ENCODE data around the gene PIEZO1. TPM values are rescaled to one million over a fixed set of nuclear protein-coding genes. Genes with fewer than 3 reads are reported as not detected.

The PIEZO1 gene
- total and polyA plus RNA-seq, 2 donors (not counting 1 experiment from before 2014, with no cell fraction given) = 108 to 331 TPM

DNA sequence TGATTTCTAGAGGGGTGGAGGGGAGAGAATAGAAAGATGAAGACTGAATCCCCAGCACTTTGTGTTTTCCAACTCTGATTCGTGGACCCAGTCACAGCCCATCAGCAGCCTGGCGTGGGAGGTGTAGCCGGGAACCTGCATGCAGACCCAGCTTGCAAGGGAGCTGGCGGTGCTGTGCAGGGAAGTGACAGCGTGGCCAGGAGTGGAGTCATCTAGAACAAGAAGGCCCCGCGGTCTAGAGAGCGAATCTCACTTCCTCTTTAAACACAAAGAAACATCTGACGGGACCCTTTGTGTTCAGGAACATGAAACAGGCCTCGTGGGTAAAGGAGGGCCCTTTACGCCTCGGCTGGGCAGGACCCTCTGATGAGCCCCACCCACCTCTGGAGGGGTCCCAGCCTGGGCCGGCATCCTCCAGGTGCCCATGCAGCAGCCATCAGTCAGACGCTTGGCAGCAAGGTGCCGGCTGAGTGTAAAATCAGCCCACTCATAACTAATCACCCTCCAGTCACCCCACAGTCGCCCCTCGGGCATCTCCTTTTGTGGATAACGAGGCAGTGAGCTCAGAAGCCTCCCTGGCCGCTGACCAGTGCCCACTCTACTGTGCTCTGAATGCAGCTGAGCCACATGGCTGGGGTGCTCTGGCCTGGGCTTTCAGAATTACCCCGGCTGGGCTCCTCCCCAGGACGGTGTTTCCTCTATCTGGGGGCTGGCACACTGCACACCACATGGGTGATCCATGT, 103.1 kb downstream of the PIEZO1 start:
- Mint-ChIP-seq H3K9me3 (ENCODE audit: insufficient read depth) (no peaks in the 10 kb centered on the region), H3K4me3 (peak overlapping the region; percentile 87), H3K4me1 (peaks cover 43% of the 10 kb centered on the region), H3K27ac (peak overlapping the region; percentile 97), H3K27me3 (no peaks in the 10 kb centered on the region)
- Histone ChIP-seq H3K4me2 (replicated peaks; ENCODE audit: low read depth, low read length, poor library complexity, severe bottlenecking) (peak overlapping the region; percentile 91), H3K27me3 (replicated peaks in 1 of 4; ENCODE audit: control extremely low read depth in 1 of 4, control insufficient read depth in 3 of 4, insufficient read depth in 4 of 4, low read length in 3 of 4) (no peaks in the 10 kb centered on the region), H4K20me1 (ENCODE audit: control insufficient read depth, insufficient read depth, low read length, poor library complexity, severe bottlenecking) (peaks cover 51% of the 10 kb centered on the region), H3K9me3 (ENCODE audit: control extremely low read depth in 1 of 3, control insufficient read depth in 2 of 3, insufficient read depth in 1 of 3, low read length in 2 of 3) (no peaks in the 10 kb centered on the region), H3K27ac (ENCODE audit: low read length in 2 of 2) (peak overlapping the region; percentile 83 to 91), H2AFZ (ENCODE audit: insufficient read depth, low read depth, low read length, poor library complexity, severe bottlenecking) (peak overlapping the region; percentile 62), H3K4me3 (ENCODE audit: control extremely low read depth in 1 of 5, extremely low read depth in 1 of 5, insufficient read depth in 1 of 5, low read depth in 2 of 5, low read length in 4 of 5) (peak overlapping the region in 4 of 5 experiments; percentile 12 to 46 (median 38)), H3K36me3 (replicated peaks in 1 of 2; ENCODE audit: control extremely low read depth in 1 of 2, control insufficient read depth in 1 of 2, extremely low read depth in 1 of 2, insufficient read depth in 2 of 2, low read length in 1 of 2) (peaks cover 0 to 30% of the 10 kb centered on the region in 2 experiments), H3K9ac (ENCODE audit: low read length) (peak overlapping the region; percentile 53), H3K4me1 (ENCODE audit: control insufficient read depth in 2 of 2, insufficient read depth in 2 of 2, low read length in 2 of 2) (peaks cover 36 to 56% of the 10 kb centered on the region in 2 donors), H3K79me2 (ENCODE audit: control insufficient read depth, insufficient read depth, low read length) (peaks cover 44% of the 10 kb centered on the region)
- DNase-seq (peak; percentile 91), ATAC-seq (ENCODE audit: low read depth) (peak; percentile 70)
- CTCF ChIA-PET = interaction anchor here (0.7 to 3.4 kb wide), 12 partner anchors 11 to 434 kb away, joined by 3 to 14 read pairs (median 5); no protein-coding TSS in a partner anchor
- WGBS (ENCODE audit: insufficient coverage) = 8% methylated on average over 20 of the region's 21 CpGs
- intact Hi-C loops (cut with micrococcal nuclease) = loop anchor here (1.0 to 10.0 kb wide), 5 partner anchors 19 to 883 kb away; partner anchors contain the start of genes CTU2, CYBA, MVD and RNF166
- POLR2A ChIA-PET = interaction anchor here (0.8 to 2.2 kb wide), 7 partner anchors 10 to 49 kb away, joined by 3 to 14 read pairs (median 4); partner anchors contain the start of genes CYBA and MVD
- TF ChIP-seq EZH2 (IDR thresholded peaks at IDR 0.05; ENCODE audit: borderline replicate concordance, insufficient read depth, low read depth, low read length, poor library complexity, severe bottlenecking) = no peak
- TF ChIP-seq, protein P1, sequence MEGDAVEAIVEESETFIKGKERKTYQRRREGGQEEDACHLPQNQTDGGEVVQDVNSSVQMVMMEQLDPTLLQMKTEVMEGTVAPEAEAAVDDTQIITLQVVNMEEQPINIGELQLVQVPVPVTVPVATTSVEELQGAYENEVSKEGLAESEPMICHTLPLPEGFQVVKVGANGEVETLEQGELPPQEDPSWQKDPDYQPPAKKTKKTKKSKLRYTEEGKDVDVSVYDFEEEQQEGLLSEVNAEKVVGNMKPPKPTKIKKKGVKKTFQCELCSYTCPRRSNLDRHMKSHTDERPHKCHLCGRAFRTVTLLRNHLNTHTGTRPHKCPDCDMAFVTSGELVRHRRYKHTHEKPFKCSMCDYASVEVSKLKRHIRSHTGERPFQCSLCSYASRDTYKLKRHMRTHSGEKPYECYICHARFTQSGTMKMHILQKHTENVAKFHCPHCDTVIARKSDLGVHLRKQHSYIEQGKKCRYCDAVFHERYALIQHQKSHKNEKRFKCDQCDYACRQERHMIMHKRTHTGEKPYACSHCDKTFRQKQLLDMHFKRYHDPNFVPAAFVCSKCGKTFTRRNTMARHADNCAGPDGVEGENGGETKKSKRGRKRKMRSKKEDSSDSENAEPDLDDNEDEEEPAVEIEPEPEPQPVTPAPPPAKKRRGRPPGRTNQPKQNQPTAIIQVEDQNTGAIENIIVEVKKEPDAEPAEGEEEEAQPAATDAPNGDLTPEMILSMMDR (IDR thresholded peaks at IDR 0.05) = no peak

All from B cell (primary cell).